Measurements from ENCODE around the gene EXOC1L.

GRCh38 chr4:55801498-55801897, 18.1 kb upstream of the EXOC1L start:
- no peak for TF ChIP-seq EZH2phosphoT487 (IDR thresholded peaks at IDR 0.05; ENCODE audit: borderline replicate concordance)
- TF ChIP-seq, protein P1, sequence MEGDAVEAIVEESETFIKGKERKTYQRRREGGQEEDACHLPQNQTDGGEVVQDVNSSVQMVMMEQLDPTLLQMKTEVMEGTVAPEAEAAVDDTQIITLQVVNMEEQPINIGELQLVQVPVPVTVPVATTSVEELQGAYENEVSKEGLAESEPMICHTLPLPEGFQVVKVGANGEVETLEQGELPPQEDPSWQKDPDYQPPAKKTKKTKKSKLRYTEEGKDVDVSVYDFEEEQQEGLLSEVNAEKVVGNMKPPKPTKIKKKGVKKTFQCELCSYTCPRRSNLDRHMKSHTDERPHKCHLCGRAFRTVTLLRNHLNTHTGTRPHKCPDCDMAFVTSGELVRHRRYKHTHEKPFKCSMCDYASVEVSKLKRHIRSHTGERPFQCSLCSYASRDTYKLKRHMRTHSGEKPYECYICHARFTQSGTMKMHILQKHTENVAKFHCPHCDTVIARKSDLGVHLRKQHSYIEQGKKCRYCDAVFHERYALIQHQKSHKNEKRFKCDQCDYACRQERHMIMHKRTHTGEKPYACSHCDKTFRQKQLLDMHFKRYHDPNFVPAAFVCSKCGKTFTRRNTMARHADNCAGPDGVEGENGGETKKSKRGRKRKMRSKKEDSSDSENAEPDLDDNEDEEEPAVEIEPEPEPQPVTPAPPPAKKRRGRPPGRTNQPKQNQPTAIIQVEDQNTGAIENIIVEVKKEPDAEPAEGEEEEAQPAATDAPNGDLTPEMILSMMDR (conservative IDR thresholded peaks at IDR 0.05; ENCODE audit: low read length): no peak
